ENCODE data around the gene MELK.

DNA sequence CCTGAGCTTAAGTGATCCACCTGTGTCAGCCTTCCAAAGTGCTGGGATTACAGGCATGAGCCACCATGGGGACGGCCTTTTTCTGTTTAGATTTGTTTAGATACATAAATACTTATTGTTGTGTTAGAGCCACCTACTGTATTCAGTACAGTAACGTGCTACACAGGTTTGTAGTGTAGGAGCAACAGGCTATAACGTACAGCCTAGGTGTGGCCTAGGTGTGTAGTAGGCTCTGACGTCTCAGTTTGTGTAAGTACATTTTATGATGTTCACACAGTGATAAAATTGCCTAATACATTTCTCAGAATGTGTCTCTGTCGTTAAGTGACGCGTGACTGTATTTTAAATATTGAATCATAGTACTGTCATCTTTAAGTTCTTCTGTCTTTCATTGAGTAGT lies 84.1 kb downstream of the MELK start:
- TF ChIP-seq CTCF (IDR thresholded peaks at IDR 0.05) (no peak), POLR2A (IDR thresholded peaks at IDR 0.05) (no peak)
